GM21381 (cell line): ENCODE results near the gene FNDC3B.
"Not testable (repeated sequence)": the region's sequence is repeated elsewhere in the genome, so short reads cannot be mapped to it uniquely, and the experiment has no call there.

Source experiments
- ATAC-seq: cut with Tn5 transposase; IDR thresholded peaks from one replicate; pipeline ENCODE4 v1.9.1; 2021; ENCODE audit warnings: mild to moderate bottlenecking, moderate library complexity; ENCODE audit not compliant: unreplicated experiment

Gene FNDC3B

DNA sequence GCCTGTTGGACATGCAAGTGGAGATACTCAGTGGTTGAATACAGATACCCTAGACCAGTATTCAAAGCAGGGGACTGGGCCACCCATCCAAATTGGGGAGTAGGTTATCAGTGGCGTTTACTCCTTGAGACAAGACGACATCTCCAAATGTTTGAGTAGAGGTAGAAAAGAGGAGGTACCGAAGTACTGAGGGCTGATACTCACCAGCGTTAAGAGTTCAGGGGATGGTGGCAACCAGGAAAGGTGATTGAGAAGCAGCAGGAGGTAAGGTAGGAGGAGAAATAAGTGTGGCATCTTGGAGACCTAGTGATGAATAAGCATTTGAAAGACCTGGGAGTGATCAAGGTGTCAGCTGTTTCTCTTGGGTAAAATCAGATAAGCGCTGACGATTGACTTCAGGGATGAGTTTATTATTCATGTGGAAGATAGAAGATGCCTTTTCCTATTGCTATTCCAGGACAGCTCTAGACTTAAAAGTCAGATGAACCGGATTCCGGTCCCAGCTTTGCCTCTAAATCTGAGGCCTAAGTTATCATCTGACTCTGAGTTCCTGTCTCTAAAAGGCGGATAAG is 312.6 kb downstream of the FNDC3B start:
- ATAC-seq: no peak

- no peak for ATAC-seq
Measured at GRCh38 chr3:172352786-172353185, 313.4 kb downstream of the FNDC3B start.

GRCh38 chr3:172354931-172355499 is 315.6 kb downstream of the FNDC3B start:
- no peak for ATAC-seq

- ATAC-seq: no peak
Measured at GRCh38 chr3:172355836-172356235, 316.5 kb downstream of the FNDC3B start.

- no peak for ATAC-seq
Measured at GRCh38 chr3:172356427-172356826, 317.0 kb downstream of the FNDC3B start.

DNA sequence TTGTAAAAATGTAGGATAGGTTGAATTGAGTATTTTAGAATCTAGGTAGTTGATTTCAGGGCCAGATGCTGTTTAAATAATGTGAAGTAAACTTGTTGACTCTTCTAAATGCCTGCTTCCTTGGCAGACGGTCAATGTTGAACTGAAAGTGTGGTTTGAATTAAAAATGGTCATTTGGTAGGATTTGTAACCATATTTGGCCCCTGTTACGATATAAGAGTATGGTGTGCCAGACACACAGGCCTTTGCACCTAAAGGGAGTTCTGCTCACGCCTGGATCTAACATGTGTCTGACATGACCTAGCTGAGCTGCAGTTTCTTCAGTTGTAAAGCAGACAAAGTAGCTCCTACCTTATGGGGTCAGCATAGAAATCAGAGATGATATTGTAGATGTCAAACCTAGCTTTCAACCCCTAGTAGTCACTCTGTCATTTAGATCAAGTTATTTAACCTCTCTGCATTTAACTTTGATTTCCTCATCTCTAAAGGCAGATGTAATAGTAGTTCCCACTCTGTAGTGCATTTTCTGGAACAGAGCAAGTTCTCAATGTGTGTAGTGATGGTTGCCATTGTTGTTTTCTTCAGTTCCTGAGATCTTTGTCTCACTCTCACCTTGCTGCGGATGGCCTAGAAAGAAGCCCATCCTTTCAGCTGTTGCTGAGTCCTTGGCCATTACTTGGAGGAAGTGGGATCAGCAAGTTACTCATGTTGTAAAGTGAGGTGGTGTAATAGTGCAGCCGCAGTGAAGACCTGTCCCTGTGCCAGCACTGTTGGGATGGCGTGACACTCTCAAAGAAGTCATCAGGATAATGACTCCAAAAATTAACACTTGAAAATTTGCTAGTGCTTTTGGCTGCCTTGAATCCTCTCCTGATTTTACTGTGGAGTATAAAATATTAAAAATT is 318.7 kb downstream of the FNDC3B start:
- no peak for ATAC-seq

- no peak for ATAC-seq
Measured at GRCh38 chr3:172359231-172359630, 319.9 kb downstream of the FNDC3B start.

- ATAC-seq: no peak
Measured at GRCh38 chr3:172359996-172360395, 320.6 kb downstream of the FNDC3B start.

GRCh38 chr3:172362583-172362982 is 323.2 kb downstream of the FNDC3B start:
- no peak for ATAC-seq

DNA sequence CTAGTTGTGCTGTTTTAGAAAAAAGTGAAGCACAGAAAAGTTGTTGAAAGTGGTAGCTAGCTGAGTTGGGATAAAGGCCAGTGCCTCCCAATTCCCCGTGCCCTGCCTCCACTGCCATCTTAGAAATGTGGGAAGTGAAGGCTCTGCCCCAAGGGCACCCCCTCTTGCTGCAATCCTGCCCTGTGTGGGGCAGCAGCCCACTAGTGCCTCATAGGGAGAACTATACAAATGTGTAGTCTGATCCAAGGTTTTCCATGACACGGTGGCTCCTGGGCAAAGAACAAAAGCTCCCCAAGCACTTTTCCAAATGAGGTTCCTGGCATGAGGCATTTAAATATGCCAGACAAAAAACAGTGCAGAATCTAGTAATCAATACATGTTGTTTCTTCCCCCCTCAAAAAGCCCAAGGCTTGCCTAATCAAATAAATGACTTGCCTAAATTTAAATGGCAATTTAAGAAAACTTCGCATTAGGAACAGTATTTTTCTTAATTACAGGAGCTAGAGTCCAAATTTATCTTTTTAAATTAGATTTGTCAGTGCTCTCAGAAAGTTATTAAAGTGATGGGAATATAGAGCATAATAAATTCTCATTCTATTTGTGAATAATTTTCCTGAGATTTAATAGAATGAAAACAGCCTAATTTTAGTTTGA is 325.1 kb downstream of the FNDC3B start:
- no peak for ATAC-seq

DNA sequence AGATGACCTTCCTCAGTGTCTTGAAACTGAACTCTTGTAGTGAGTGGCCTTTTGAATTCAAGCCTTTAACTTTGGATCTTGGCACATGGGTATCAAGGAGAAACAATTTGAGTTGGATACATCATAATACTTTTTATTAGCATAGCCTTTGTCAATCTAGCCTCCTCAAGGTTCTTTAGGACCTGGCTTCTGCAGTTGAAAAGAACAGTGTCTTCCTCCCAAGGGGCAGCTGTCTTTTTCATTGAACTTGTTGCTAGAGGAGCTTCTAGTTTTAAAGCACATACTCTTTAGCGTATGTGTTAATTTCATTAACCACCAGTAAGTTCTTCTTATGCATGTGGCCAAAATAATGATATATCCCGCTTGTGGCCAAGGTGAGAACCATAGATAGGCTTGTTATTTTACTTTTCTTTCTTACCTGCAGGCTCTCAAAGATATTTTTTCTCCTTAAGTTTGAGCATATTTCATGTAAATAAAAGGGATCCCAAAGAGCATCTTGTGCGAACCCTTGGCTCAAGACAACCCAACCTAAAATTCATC is 325.7 kb downstream of the FNDC3B start:
- ATAC-seq: no peak

- no peak for ATAC-seq
Measured at GRCh38 chr3:172367205-172368105, 328.1 kb downstream of the FNDC3B start.

- ATAC-seq: not testable (repeated sequence)
Measured at GRCh38 chr3:172368556-172368955, 329.2 kb downstream of the FNDC3B start.

DNA sequence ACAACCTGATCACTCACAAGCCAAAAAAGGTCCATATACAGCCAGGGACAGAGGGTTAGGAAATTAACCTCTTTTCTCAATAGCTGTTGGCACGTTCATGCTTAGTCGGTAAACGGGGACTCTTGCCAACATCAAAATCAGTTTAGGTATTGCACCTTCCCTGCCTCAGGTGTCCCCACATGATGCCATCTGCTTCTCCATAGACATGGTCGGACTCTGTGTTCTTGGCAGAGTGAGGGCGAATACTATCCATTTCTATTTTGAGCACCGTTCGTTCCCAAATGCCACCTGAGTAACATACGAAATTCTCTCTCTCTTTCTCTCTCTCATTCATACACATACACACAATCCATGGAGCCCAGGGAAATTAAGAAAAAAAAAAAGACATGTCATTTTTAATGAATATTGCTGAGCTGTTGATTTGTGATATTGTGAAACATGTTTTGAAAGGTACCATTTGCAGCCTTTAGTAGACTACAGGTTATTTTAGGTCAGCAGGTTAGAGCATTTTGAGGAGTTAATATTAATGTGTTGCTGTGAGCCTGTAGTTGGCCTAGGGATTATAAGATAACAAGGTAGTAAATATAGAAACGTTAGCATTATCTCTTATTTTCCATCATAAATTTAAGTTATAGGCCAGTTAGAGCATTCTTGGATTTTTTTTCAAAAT is 330.3 kb downstream of the FNDC3B start:
- no peak for ATAC-seq

DNA sequence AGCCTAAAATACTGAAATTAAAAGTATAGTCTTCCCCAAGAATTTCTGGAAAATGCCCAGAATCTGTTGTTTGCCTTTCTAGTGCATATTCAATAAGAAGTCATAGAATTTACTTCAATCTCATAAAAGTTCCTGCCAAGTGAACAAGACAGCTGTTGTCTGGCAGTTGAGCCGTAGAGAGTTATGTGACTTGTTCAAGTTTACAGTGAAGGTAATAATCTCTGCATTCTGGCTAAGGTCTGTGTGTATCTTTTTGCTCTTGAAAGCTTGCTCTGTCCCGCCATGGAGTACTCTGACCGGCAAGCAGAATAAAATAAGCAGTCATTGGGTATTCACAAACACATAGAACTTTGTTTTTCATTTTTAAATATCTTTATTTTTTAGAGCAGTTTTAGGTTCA is 331.0 kb downstream of the FNDC3B start:
- no peak for ATAC-seq

- ATAC-seq: no peak
Measured at GRCh38 chr3:172371544-172371943, 332.2 kb downstream of the FNDC3B start.

GRCh38 chr3:172372895-172373294 is 333.5 kb downstream of the FNDC3B start:
- ATAC-seq: no peak

- no peak for ATAC-seq
Measured at GRCh38 chr3:172373912-172374311, 334.5 kb downstream of the FNDC3B start.

GRCh38 chr3:172375206-172375850 is 335.9 kb downstream of the FNDC3B start:
- no peak for ATAC-seq
